Measurements from ENCODE around the gene KCTD2. TPM values are rescaled to one million over a fixed set of nuclear protein-coding genes. Genes with fewer than 3 reads are reported as not detected.

KCTD2 gene
- total and polyA plus RNA-seq, 9 of the 15 experiments (the other 6 are each of a cell fraction or from before 2014, with no cell fraction given), result 1.7 to 32.9 (median 15.8) TPM

- FAIRE-seq, result peak; percentile 86
- no peak for TF ChIP-seq ZNF239 (CRISPR knock-in tag; IDR thresholded peaks at IDR 0.05)
- TF ChIP-seq ZNF551 (CRISPR knock-in tag; IDR thresholded peaks at IDR 0.05), result no peak
- TF ChIP-seq RAD21 (CRISPR knock-in tag; conservative IDR thresholded peaks at IDR 0.05 in 1 of 2, IDR thresholded peaks at IDR 0.05 in 1 of 2), result peak; percentile 53 to 74
- 0 out of 2 replicates have a peak, but pooled peaks have one; percentile 23 for TF ChIP-seq DEAF1 (CRISPR knock-in tag; IDR thresholded peaks at IDR 0.05)
- no peak for TF ChIP-seq ARID3B (CRISPR knock-in tag; IDR thresholded peaks at IDR 0.05; ENCODE audit: borderline replicate concordance)
- no peak for TF ChIP-seq XRCC4 (IDR thresholded peaks at IDR 0.05; ENCODE audit: extremely low read depth, insufficient read depth, insufficient read length)
- TF ChIP-seq ZNF449 (CRISPR knock-in tag; IDR thresholded peaks at IDR 0.05), result no peak
- no peak for TF ChIP-seq PATZ1 (CRISPR knock-in tag; IDR thresholded peaks at IDR 0.05; ENCODE audit: borderline replicate concordance)
- no peak for TF ChIP-seq ZNF282 (CRISPR knock-in tag; IDR thresholded peaks at IDR 0.05)
- no peak for TF ChIP-seq RNF219 (CRISPR knock-in tag; IDR thresholded peaks at IDR 0.05)
Observed at GRCh38 chr17:75105126-75106080, 58.4 kb downstream of the KCTD2 start.

More at GRCh38 chr17:75105126-75106080, 58.4 kb downstream of the KCTD2 start:
- Histone ChIP-seq H3K9ac (ENCODE audit: insufficient read depth in 1 of 2, low read depth in 2 of 2, low read length in 2 of 2) (no peak overlapping the region), H3K4me1 (replicated peaks in 1 of 2; ENCODE audit: control insufficient read depth in 2 of 2, insufficient read depth in 2 of 2, low read length in 2 of 2) (peaks cover 6 to 27% of the 10 kb centered on the region in 2 experiments; a peak in 4 of 5 replicates), H3K4me3 (no peak overlapping the region), H2AFZ (ENCODE audit: low read depth, low read length) (no peak overlapping the region), H3K9me1 (ENCODE audit: control insufficient read depth, insufficient read depth, low read length) (no peaks in the 10 kb centered on the region), H4K20me1 (replicated peaks; ENCODE audit: control insufficient read depth, insufficient read depth, low read length) (no peaks in the 10 kb centered on the region), H3K79me2 (ENCODE audit: control insufficient read depth, insufficient read depth, low read length) (peaks cover 10% of the 10 kb centered on the region), H3K4me2 (ENCODE audit: insufficient read depth, low read length) (no peak overlapping the region), H3K9me3 (replicated peaks; ENCODE audit: control insufficient read depth, insufficient read depth, low read depth, low read length) (no peaks in the 10 kb centered on the region), H3K27me3 (ENCODE audit: control insufficient read depth in 2 of 2, insufficient read depth in 2 of 2, low read length in 2 of 2) (no peaks in the 10 kb centered on the region), H3K36me3 (ENCODE audit: control insufficient read depth, insufficient read depth, low read length) (no peaks in the 10 kb centered on the region), H3K27ac (ENCODE audit: extremely low read depth, low read depth, low read length) (no peak overlapping the region)
- peak; percentile 66 to 73 (median 69) for DNase-seq (ENCODE audit: extremely low read depth in 1 of 4, low spot score in 3 of 4)
- ChIA-PET POLR2A (interaction anchor here (0.5 to 2.2 kb wide), 12 partner anchors 9 to 874 kb away, joined by 3 to 10 read pairs (median 4); partner anchors contain the start of genes ACOX1, JPT1 and TEN1), CTCF (ENCODE audit: low intra/inter-chr PET ratio) (no interaction called here)
- WGBS (ENCODE audit: insufficient coverage, low coverage, missing lambda C conversion rate), result 38% methylated on average over 20 of the region's 20 CpGs
- no TSS peak for BruUV-seq (replicated peaks)
- intact Hi-C loops (cut with micrococcal nuclease), result loop anchor here (5.0 kb wide), 1 partner anchor 33 kb away; no protein-coding TSS in a partner anchor
- in situ Hi-C loops (cut with MboI), result no loop called here
- peak; percentile 80 for ATAC-seq
